Suprapubic skin (tissue), 3 donors: ENCODE data around the gene ADARB1.

Source experiments
- EP300 ChIP-seq: sonication (generic); formaldehyde crosslinking; IDR thresholded peaks from one replicate; pipeline ENCODE4 v1.6.1; 2017; ENCODE audit warnings: antibody characterized with exemption
- TF ChIP-seq, protein P1 (sequence below), 2 donors: fragments of 200-600 bp in 1 of 2; fragments of 450-650 bp in 1 of 2; sonication (generic) in 1 of 2; IDR thresholded peaks; one replicate each; pipeline ENCODE4 v1.5.1; 2016 to 2019; ENCODE audit warnings: antibody characterized with exemption in 2 of 2, mild to moderate bottlenecking in 1 of 2, moderate library complexity in 1 of 2

- TF ChIP-seq, protein P1, sequence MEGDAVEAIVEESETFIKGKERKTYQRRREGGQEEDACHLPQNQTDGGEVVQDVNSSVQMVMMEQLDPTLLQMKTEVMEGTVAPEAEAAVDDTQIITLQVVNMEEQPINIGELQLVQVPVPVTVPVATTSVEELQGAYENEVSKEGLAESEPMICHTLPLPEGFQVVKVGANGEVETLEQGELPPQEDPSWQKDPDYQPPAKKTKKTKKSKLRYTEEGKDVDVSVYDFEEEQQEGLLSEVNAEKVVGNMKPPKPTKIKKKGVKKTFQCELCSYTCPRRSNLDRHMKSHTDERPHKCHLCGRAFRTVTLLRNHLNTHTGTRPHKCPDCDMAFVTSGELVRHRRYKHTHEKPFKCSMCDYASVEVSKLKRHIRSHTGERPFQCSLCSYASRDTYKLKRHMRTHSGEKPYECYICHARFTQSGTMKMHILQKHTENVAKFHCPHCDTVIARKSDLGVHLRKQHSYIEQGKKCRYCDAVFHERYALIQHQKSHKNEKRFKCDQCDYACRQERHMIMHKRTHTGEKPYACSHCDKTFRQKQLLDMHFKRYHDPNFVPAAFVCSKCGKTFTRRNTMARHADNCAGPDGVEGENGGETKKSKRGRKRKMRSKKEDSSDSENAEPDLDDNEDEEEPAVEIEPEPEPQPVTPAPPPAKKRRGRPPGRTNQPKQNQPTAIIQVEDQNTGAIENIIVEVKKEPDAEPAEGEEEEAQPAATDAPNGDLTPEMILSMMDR (IDR thresholded peaks at IDR 0.05): no peak
- no peak for TF ChIP-seq EP300
Measured at GRCh38 chr21:45152265-45152746, 77.9 kb downstream of the ADARB1 start.
